GM12878 (cell line): ENCODE data around the gene ACTR10. TPM values are rescaled to one million over a fixed set of nuclear protein-coding genes. Genes with fewer than 3 reads are reported as not detected.
A peak's percentile ranks its signal among the peaks of the same experiment; 100 is the strongest.

Source experiments
- FOXK2 ChIP-seq: fragments of 450-650 bp; IDR thresholded peaks from 2 replicates; pipeline ENCODE4 v1.6.1; 2017; ENCODE audit warnings: mild to moderate bottlenecking, moderate library complexity
- NBN ChIP-seq: fragments of 450-650 bp; IDR thresholded peaks from 2 replicates; pipeline ENCODE4 v1.6.1; 2016
- NFYA ChIP-seq: IDR thresholded peaks from 2 replicates; pipeline ENCODE4 v1.6.1; 2011; ENCODE audit warnings: low read depth, mild to moderate bottlenecking, low read length, improper control_type of control experiment, borderline replicate concordance
- NRF1 ChIP-seq: conservative IDR thresholded peaks from 2 replicates; pipeline ENCODE4 v1.6.1; 2011; ENCODE audit warnings: mild to moderate bottlenecking, low read depth, low read length, improper control_type of control experiment
- PAX8 ChIP-seq: fragments of 450-650 bp; IDR thresholded peaks from 2 replicates; pipeline ENCODE4 v1.6.1; 2017; ENCODE audit warnings: mild to moderate bottlenecking, moderate library complexity
- STAT3 ChIP-seq: IDR thresholded peaks from 2 replicates; pipeline ENCODE4 v1.6.1; 2011; ENCODE audit warnings: low read depth, low read length, improper control_type of control experiment
- ZNF274 ChIP-seq: IDR thresholded peaks from one replicate; pipeline ENCODE4 v1.8.0; 2011; ENCODE audit not compliant: insufficient read length, insufficient read depth
- polyA plus RNA-seq, 11 experiments: library from polyadenylated mRNA; depleted of rRNA in 4 of 11; unstranded in 6 of 11; stranded (reverse) in 5 of 11; fragments of >200 nt; fragmentation: Nextera tagmentation in 4 of 11; fragmentation: Illumina TruSeq in 1 of 11; extraction: Ambion mirVana in 4 of 11; extraction: Trizol in 1 of 11; gene quantifications; 1 replicate in 1 of 11; 2 replicates in 10 of 11; pipeline versions ENCODE4 v1.2.1 to v1.2.3, GENCODE V29; 2011 to 2016; ENCODE audit warnings: inconsistent platforms in 2 of 11, missing spikeins in 2 of 11, low read depth in 1 of 11
- total RNA-seq, 4 experiments: library from RNA; depleted of rRNA in 3 of 4; stranded (reverse); fragments of >200 nt in 3 of 4; fragmentation: Illumina TruSeq in 1 of 4; extraction: Trizol in 1 of 4; gene quantifications; 2 replicates each; pipeline versions ENCODE4 v1.2.1 to v1.2.3, GENCODE V29; 2013 to 2021
- TF ChIP-seq, protein P1 (sequence below): IDR thresholded peaks from 2 replicates; pipeline ENCODE4 v1.6.1; 2012; ENCODE audit warnings: improper control_type of control experiment, low read depth, low read length; ENCODE audit not compliant: insufficient replicate concordance
- TF ChIP-seq, protein P2 (sequence below): fragments of 450-650 bp; IDR thresholded peaks from 2 replicates; pipeline ENCODE4 v1.6.1; 2016; ENCODE audit warnings: mild to moderate bottlenecking, moderate library complexity, borderline replicate concordance

Gene ACTR10
- total and polyA plus RNA-seq, 10 of the 15 experiments (the other 5 are each of a cell fraction or from before 2014, with no cell fraction given) = 26.0 to 74.3 (median 38.9) TPM

DNA sequence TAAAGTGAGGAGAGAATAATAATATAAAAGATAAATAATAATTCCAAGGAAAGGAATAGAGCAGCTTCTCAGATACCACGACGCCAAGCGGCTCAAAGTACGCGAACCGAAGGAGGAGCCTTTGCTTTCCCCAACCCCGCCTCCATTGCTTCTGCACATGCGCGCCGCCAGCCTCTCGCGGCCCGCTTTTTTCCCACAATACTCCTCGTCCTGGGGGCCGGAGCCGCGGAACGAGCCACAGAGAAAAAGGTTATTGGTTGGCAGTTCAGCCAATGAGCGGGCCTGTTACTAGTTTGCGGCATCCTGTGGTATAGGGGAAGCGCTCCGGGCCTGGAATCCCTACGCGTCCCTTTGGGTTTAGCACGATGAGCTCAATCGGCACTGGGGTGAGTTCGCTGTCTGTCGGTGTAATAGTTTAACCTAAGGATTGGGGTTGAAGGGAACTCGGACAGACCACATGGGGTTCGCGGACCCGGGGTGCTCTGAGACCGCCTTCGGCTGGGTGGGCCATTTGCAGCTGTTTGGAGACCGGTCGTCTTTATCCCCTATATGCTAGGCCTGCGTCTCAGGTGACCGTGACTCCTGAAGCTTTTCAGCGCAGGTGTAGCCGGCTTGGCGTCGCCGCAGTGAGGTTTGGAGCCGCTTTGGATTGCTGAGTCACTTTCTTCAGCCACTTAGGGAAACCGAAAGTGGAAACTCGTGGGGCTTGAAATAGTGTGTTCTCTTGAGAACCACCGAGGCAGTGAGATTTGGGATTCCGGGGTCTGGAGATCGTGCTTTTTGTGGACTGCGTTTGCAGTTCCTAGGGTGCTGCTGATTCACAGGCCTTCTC lies 44.8 kb downstream of the ACTR10 start, which contains the start of gene PSMA3 (continued):
- TF ChIP-seq FOXK2 (no peak), PAX8 (peak; percentile 69; the same call in 1 of the 2 replicates), NFYA (no peak), ZNF274 (no peak), STAT3 (no peak), NBN (peak; percentile 64), NRF1 (peak; percentile 57)
- TF ChIP-seq, protein P1, sequence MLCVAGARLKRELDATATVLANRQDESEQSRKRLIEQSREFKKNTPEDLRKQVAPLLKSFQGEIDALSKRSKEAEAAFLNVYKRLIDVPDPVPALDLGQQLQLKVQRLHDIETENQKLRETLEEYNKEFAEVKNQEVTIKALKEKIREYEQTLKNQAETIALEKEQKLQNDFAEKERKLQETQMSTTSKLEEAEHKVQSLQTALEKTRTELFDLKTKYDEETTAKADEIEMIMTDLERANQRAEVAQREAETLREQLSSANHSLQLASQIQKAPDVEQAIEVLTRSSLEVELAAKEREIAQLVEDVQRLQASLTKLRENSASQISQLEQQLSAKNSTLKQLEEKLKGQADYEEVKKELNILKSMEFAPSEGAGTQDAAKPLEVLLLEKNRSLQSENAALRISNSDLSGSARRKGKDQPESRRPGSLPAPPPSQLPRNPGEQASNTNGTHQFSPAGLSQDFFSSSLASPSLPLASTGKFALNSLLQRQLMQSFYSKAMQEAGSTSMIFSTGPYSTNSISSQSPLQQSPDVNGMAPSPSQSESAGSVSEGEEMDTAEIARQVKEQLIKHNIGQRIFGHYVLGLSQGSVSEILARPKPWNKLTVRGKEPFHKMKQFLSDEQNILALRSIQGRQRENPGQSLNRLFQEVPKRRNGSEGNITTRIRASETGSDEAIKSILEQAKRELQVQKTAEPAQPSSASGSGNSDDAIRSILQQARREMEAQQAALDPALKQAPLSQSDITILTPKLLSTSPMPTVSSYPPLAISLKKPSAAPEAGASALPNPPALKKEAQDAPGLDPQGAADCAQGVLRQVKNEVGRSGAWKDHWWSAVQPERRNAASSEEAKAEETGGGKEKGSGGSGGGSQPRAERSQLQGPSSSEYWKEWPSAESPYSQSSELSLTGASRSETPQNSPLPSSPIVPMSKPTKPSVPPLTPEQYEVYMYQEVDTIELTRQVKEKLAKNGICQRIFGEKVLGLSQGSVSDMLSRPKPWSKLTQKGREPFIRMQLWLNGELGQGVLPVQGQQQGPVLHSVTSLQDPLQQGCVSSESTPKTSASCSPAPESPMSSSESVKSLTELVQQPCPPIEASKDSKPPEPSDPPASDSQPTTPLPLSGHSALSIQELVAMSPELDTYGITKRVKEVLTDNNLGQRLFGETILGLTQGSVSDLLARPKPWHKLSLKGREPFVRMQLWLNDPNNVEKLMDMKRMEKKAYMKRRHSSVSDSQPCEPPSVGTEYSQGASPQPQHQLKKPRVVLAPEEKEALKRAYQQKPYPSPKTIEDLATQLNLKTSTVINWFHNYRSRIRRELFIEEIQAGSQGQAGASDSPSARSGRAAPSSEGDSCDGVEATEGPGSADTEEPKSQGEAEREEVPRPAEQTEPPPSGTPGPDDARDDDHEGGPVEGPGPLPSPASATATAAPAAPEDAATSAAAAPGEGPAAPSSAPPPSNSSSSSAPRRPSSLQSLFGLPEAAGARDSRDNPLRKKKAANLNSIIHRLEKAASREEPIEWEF = no peak
- TF ChIP-seq, protein P2, sequence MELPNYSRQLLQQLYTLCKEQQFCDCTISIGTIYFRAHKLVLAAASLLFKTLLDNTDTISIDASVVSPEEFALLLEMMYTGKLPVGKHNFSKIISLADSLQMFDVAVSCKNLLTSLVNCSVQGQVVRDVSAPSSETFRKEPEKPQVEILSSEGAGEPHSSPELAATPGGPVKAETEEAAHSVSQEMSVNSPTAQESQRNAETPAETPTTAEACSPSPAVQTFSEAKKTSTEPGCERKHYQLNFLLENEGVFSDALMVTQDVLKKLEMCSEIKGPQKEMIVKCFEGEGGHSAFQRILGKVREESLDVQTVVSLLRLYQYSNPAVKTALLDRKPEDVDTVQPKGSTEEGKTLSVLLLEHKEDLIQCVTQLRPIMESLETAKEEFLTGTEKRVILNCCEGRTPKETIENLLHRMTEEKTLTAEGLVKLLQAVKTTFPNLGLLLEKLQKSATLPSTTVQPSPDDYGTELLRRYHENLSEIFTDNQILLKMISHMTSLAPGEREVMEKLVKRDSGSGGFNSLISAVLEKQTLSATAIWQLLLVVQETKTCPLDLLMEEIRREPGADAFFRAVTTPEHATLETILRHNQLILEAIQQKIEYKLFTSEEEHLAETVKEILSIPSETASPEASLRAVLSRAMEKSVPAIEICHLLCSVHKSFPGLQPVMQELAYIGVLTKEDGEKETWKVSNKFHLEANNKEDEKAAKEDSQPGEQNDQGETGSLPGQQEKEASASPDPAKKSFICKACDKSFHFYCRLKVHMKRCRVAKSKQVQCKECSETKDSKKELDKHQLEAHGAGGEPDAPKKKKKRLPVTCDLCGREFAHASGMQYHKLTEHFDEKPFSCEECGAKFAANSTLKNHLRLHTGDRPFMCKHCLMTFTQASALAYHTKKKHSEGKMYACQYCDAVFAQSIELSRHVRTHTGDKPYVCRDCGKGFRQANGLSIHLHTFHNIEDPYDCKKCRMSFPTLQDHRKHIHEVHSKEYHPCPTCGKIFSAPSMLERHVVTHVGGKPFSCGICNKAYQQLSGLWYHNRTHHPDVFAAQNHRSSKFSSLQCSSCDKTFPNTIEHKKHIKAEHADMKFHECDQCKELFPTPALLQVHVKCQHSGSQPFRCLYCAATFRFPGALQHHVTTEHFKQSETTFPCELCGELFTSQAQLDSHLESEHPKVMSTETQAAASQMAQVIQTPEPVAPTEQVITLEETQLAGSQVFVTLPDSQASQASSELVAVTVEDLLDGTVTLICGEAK = no peak; the same call in 1 of the 2 replicates
